OCI-LY1 (cell line): ENCODE results near the gene GRHPR.

Source experiments
- CTCF ChIP-seq: fragments of 200-600 bp; sonication (generic), shearing (Covaris generic); IDR thresholded peaks from 2 replicates; pipeline ENCODE4 v1.5.1; 2017; ENCODE audit warnings: mild to moderate bottlenecking, antibody characterized with exemption, low read length, moderate library complexity, mixed read lengths
- EZH2 ChIP-seq: fragments of 200-600 bp; sonication (generic), shearing (Covaris generic); IDR thresholded peaks from 2 replicates; pipeline ENCODE4 v1.8.0; 2017; ENCODE audit warnings: borderline replicate concordance, mixed run types, mild to moderate bottlenecking, antibody characterized with exemption, low read length, moderate library complexity, mixed read lengths

- TF ChIP-seq CTCF (no peak), EZH2 (no peak)
Measured at GRCh38 chr9:37385286-37385685, 37.2 kb upstream of the GRHPR start.
